HG03378 (cell line): ENCODE measurements around the gene UQCC2.

Experiments
- ATAC-seq: cut with Tn5 transposase; IDR thresholded peaks from one replicate; pipeline ENCODE4 v1.9.1; 2021; ENCODE audit warnings: mild to moderate bottlenecking, moderate library complexity; ENCODE audit not compliant: unreplicated experiment

UQCC2 gene

GRCh38 chr6:33678233-33678931 lies 33.1 kb downstream of the UQCC2 start:
- no peak for ATAC-seq

- no peak for ATAC-seq
These were observed 33.8 kb downstream of the UQCC2 start for GRCh38 chr6:33677689-33678088.

GRCh38 chr6:33677143-33677660 lies 34.3 kb downstream of the UQCC2 start:
- ATAC-seq = no peak

GRCh38 chr6:33676416-33677142 lies 34.9 kb downstream of the UQCC2 start:
- ATAC-seq = no peak

GRCh38 chr6:33675968-33676367 lies 35.5 kb downstream of the UQCC2 start:
- no peak for ATAC-seq

- no peak for ATAC-seq
These were observed 37.6 kb downstream of the UQCC2 start for GRCh38 chr6:33673851-33674250.

GRCh38 chr6:33672808-33673207 lies 38.7 kb downstream of the UQCC2 start:
- no peak for ATAC-seq

- ATAC-seq = no peak
These were observed 39.8 kb downstream of the UQCC2 start for GRCh38 chr6:33671744-33672072.

- no peak for ATAC-seq
These were observed 40.3 kb downstream of the UQCC2 start for GRCh38 chr6:33670971-33671743.

GRCh38 chr6:33670086-33670660 lies 41.3 kb downstream of the UQCC2 start:
- no peak for ATAC-seq

- no peak for ATAC-seq
These were observed 42.6 kb downstream of the UQCC2 start for GRCh38 chr6:33668914-33669313.

GRCh38 chr6:33668328-33668727 lies 43.2 kb downstream of the UQCC2 start:
- no peak for ATAC-seq

GRCh38 chr6:33667776-33668175 lies 43.7 kb downstream of the UQCC2 start:
- ATAC-seq = no peak

- no peak for ATAC-seq
These were observed 44.4 kb downstream of the UQCC2 start for GRCh38 chr6:33667072-33667471.

- no peak for ATAC-seq
These were observed 45.5 kb downstream of the UQCC2 start for GRCh38 chr6:33665957-33666356.

- ATAC-seq = no peak
These were observed 46.9 kb downstream of the UQCC2 start for GRCh38 chr6:33664506-33665057.

GRCh38 chr6:33663727-33664449 lies 47.6 kb downstream of the UQCC2 start:
- ATAC-seq = no peak

GRCh38 chr6:33663028-33663427 lies 48.5 kb downstream of the UQCC2 start:
- ATAC-seq = no peak

- no peak for ATAC-seq
These were observed 49.2 kb downstream of the UQCC2 start for GRCh38 chr6:33662318-33662717.

GRCh38 chr6:33661106-33661838 lies 50.2 kb downstream of the UQCC2 start:
- ATAC-seq = no peak
